Stimulated activated CD8-positive, alpha-beta memory T cell treated with anti-CD3 and anti-CD28 coated beads, Interleukin-4, amount 100 ng/mL, for 4 hours (primary cell): ENCODE measurements around the gene RBFOX2.

Source experiments
- DNase-seq, 2 donors: peaks; one replicate each; pipeline ENCODE4 v3.0.0-alpha.2; 2020; ENCODE audit warnings: low read depth in 2 of 2, low spot score in 1 of 2

RBFOX2 gene

GRCh38 chr22:35940166-35940565, 88.5 kb downstream of the RBFOX2 start:
- no peak for DNase-seq

GRCh38 chr22:35938226-35938625, 90.4 kb downstream of the RBFOX2 start:
- DNase-seq = no peak

DNA sequence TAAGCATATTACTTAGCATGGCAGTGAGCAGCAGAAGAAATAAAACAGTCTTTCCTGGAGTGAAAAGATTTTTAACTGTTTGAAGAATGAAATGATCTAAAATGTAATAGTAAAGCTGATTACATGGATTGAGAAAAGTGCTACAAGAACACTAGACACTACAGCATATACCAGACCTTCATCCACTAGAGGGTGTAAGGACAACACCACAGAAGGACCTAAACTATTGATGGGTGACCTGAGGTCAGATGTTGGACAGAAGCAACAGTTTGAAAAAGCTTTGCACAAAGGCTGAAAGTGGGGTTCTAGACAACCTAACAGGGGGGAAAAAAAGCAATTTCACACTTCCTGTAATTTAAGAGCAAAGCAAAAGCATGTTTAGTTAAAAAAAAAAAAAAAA, 97.7 kb downstream of the RBFOX2 start:
- DNase-seq = no peak

- DNase-seq = no peak
Measured at GRCh38 chr22:35928285-35928798, 100.3 kb downstream of the RBFOX2 start.

DNA sequence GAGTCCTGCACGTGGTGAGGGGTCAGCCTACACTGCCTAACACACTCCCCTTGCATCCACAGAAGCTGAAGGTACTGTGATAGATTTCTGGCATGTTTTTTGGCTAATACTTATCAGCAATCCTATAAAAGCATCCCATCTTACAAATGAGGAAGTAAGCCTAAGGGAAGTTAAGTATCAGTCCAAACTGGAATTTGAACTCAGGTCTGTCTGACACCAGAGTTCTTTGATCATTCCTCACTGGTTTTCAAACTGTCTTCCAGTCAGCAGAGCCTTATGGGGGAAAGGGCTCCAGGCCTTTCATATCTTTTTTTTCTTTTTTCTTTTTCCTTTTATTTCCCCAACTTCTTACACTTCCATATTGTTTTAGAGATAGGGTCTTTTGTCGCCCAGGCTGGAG, 105.6 kb downstream of the RBFOX2 start:
- no peak for DNase-seq

- DNase-seq = no peak
Measured at GRCh38 chr22:35921777-35922176, 106.8 kb downstream of the RBFOX2 start.

DNA sequence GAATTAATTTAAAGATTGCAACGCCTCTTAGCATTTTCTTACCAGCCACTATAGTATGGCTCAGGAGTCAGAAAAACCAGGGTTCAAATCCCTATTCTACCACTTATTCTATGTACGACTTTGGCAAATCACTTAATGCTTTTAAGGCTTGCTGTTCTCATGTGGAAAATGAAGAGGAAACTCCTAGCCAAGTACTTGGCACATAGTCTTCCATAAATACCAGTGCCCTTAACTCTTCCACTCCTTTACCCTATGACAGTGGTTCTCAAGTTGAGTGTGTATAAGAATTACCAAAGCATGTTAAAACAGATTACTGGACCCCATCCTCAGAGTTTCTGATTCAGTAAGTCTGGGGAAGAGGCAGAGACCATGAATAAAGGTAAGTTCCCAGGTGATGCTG, 107.6 kb downstream of the RBFOX2 start:
- DNase-seq = no peak

- no peak for DNase-seq
Measured at GRCh38 chr22:35919002-35919542, 109.6 kb downstream of the RBFOX2 start.

DNA sequence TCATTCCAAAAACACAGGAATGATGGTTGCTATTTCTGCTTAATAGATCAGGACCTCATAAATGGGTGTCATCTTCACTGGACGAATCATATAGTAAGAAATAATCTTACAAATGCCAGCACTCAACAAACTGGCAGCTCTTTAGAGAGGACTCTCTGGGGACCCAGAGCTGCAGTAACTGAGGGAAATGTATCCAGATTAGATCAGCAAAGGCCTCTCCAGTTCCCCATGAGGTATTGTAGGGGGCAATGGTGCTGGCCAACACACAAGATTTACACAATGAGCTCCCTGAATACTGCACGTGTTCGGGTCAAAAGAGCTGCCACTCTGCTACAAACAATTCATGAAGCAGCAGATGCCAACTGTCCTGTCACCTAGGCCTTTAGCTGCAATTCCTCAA, 110.2 kb downstream of the RBFOX2 start:
- no peak for DNase-seq

GRCh38 chr22:35917651-35918050, 111.0 kb downstream of the RBFOX2 start:
- no peak for DNase-seq

GRCh38 chr22:35915477-35916013, 113.1 kb downstream of the RBFOX2 start:
- DNase-seq = no peak

GRCh38 chr22:35914665-35915476, 113.8 kb downstream of the RBFOX2 start:
- no peak for DNase-seq

GRCh38 chr22:35914357-35914664, 114.3 kb downstream of the RBFOX2 start:
- no peak for DNase-seq

DNA sequence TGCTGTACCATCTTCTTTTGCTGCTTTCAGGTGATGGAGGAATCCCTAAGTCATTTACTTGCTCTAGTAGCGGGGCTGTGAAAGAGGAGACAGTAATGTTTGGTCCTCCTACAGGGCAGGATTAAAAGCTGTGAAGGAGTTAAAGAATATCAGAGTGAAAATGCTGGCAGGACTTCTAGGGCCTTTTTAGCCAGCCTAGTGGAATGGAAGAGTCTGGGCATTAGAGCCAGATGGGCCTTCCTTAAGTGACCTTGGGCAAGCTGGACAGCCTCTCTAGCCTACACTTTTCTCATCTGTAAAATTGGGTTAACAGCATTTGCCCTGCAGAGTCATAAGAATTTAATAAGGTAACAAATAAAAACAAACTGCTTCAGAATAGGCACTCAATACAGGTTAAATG, 114.7 kb downstream of the RBFOX2 start:
- no peak for DNase-seq

GRCh38 chr22:35912658-35913057, 116.0 kb downstream of the RBFOX2 start:
- no peak for DNase-seq

- DNase-seq = no peak
Measured at GRCh38 chr22:35911877-35912276, 116.7 kb downstream of the RBFOX2 start.

- DNase-seq = no peak
Measured at GRCh38 chr22:35910926-35911325, 117.7 kb downstream of the RBFOX2 start.

- no peak for DNase-seq
Measured at GRCh38 chr22:35910003-35910769, 118.4 kb downstream of the RBFOX2 start.

- DNase-seq = no peak
Measured at GRCh38 chr22:35905894-35906293, 122.7 kb downstream of the RBFOX2 start.

DNA sequence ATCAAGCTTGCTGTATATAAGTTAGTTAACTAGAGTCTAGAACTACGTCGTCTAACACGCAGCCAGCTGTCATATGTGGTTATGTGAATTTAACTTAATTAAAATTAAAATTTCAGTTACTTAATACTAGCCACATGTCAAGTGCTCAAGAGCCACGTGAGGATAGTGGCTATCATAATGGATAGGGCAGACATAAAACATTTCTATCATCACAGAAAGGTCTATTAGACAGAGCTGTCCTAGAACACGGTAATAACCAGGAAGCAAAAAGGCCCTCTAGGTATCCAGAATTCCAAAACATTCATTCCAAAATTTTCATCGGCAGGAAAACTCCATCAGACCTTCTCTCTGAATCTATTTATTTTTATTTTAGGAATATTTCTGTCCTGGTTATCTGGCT, 123.9 kb downstream of the RBFOX2 start:
- DNase-seq = no peak

DNA sequence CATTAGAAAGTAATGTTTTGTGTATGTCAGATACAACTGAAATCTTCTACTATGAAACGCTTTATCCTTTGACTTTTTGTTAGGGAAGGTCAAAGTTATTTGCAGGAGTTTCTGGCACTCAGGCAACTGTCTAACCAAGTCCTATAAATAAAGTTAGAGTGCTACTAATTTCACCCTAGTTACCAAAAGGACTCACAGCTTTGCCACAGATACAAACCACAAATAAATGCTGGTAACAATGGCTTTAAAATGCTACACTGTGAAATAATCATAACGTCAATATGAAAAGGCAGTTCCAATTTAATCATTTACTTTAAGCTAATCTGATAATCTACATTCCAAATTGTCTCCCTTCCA, 124.3 kb downstream of the RBFOX2 start:
- DNase-seq = no peak
